ENCODE data around the gene PLA2G4F. TPM values are rescaled to one million over a fixed set of nuclear protein-coding genes. Genes with fewer than 3 reads are reported as not detected.

PLA2G4F gene
- total RNA-seq, 3 donors from 2014 or later: under 0.01 to 2.0 (median 1.8) TPM

- TF ChIP-seq CTCF (IDR thresholded peaks at IDR 0.05): no peak
- TF ChIP-seq POLR2A (IDR thresholded peaks at IDR 0.05): no peak
- TF ChIP-seq POLR2AphosphoS5 (IDR thresholded peaks at IDR 0.05): no peak
- DNase-seq (ENCODE audit: low spot score in 2 of 2): no peak
- H3K9me3 ChIP-seq: no peaks in the 10 kb centered on the region
- H3K4me1 ChIP-seq: no peaks in the 10 kb centered on the region
- H3K4me3 ChIP-seq: no peak overlapping the region
- H3K36me3 ChIP-seq: no peaks in the 10 kb centered on the region
- no peak overlapping the region for H3K27ac ChIP-seq
- intact Hi-C loops (cut with DNase I; ENCODE audit: low total_unique reads): no loop called here
- no peaks in the 10 kb centered on the region for H3K27me3 ChIP-seq
These were observed 4.1 kb downstream of the PLA2G4F start for GRCh38 chr15:42152196-42152920.

- DNase-seq (ENCODE audit: low spot score in 2 of 2): no peak
- TF ChIP-seq CTCF (IDR thresholded peaks at IDR 0.05): no peak
- no peak for TF ChIP-seq POLR2AphosphoS5 (IDR thresholded peaks at IDR 0.05)
- TF ChIP-seq POLR2A (IDR thresholded peaks at IDR 0.05): no peak
- Histone ChIP-seq H3K27ac (no peak overlapping the region), H3K4me1 (no peaks in the 10 kb centered on the region), H3K9me3 (no peaks in the 10 kb centered on the region), H3K36me3 (no peaks in the 10 kb centered on the region), H3K4me3 (no peak overlapping the region), H3K27me3 (no peaks in the 10 kb centered on the region)
- intact Hi-C loops (cut with DNase I; ENCODE audit: low total_unique reads): no loop called here
These were observed 4.7 kb downstream of the PLA2G4F start for GRCh38 chr15:42151736-42152135.

- no peaks in the 10 kb centered on the region for H3K36me3 ChIP-seq
- H3K4me1 ChIP-seq: no peaks in the 10 kb centered on the region
- H3K27me3 ChIP-seq: no peaks in the 10 kb centered on the region
- DNase-seq (ENCODE audit: low spot score in 2 of 2): no peak
- no peak overlapping the region for H3K4me3 ChIP-seq
- intact Hi-C loops (cut with DNase I; ENCODE audit: low total_unique reads): no loop called here
- H3K27ac ChIP-seq: no peak overlapping the region
- no peak for TF ChIP-seq POLR2A (IDR thresholded peaks at IDR 0.05)
- no peaks in the 10 kb centered on the region for H3K9me3 ChIP-seq
These were observed 5.3 kb downstream of the PLA2G4F start for GRCh38 chr15:42151141-42151561.

GRCh38 chr15:42150219-42150970 is 6.0 kb downstream of the PLA2G4F start:
- Histone ChIP-seq H3K4me3 (no peak overlapping the region), H3K27ac (no peak overlapping the region), H3K36me3 (no peaks in the 10 kb centered on the region), H3K27me3 (no peaks in the 10 kb centered on the region), H3K4me1 (no peaks in the 10 kb centered on the region), H3K9me3 (no peaks in the 10 kb centered on the region)
- peak in 1 of 2 donors; percentile 43 for DNase-seq (ENCODE audit: low spot score in 2 of 2)
- TF ChIP-seq POLR2A (IDR thresholded peaks at IDR 0.05): no peak
- no peak for TF ChIP-seq CTCF (IDR thresholded peaks at IDR 0.05)
- TF ChIP-seq POLR2AphosphoS5 (IDR thresholded peaks at IDR 0.05): no peak
- intact Hi-C loops (cut with DNase I; ENCODE audit: low total_unique reads): no loop called here

- Histone ChIP-seq H3K27ac (no peak overlapping the region), H3K9me3 (no peaks in the 10 kb centered on the region), H3K27me3 (no peaks in the 10 kb centered on the region), H3K4me3 (no peak overlapping the region), H3K4me1 (no peaks in the 10 kb centered on the region), H3K36me3 (no peaks in the 10 kb centered on the region)
- DNase-seq (ENCODE audit: low spot score in 2 of 2): no peak
- intact Hi-C loops (cut with DNase I; ENCODE audit: low total_unique reads): no loop called here
- TF ChIP-seq CTCF (IDR thresholded peaks at IDR 0.05) (no peak), POLR2A (IDR thresholded peaks at IDR 0.05) (no peak), POLR2AphosphoS5 (IDR thresholded peaks at IDR 0.05) (no peak)
These were observed 6.8 kb downstream of the PLA2G4F start for GRCh38 chr15:42149493-42150218.
